ENCODE measurements around the gene PIP5K1B.
"Not testable (repeated sequence)": the region's sequence is repeated elsewhere in the genome, so short reads cannot be mapped to it uniquely, and the experiment has no call there.

PIP5K1B gene

GRCh38 chr9:68964765-68965164 lies 259.7 kb downstream of the PIP5K1B start:
- no peak for DNase-seq

GRCh38 chr9:68966496-68966944 lies 261.5 kb downstream of the PIP5K1B start:
- DNase-seq: no peak

- DNase-seq: no peak
These were observed 262.8 kb downstream of the PIP5K1B start for GRCh38 chr9:68967800-68968199.

- DNase-seq: no peak
These were observed 264.5 kb downstream of the PIP5K1B start for GRCh38 chr9:68969538-68969937.

GRCh38 chr9:68970151-68970550 lies 265.1 kb downstream of the PIP5K1B start:
- no peak for DNase-seq

GRCh38 chr9:68973619-68974018 lies 268.6 kb downstream of the PIP5K1B start:
- DNase-seq: no peak

- no peak for DNase-seq
These were observed 269.4 kb downstream of the PIP5K1B start for GRCh38 chr9:68974431-68974830.

GRCh38 chr9:68974901-68975300 lies 269.9 kb downstream of the PIP5K1B start:
- DNase-seq: no peak

GRCh38 chr9:68975365-68976043 lies 270.5 kb downstream of the PIP5K1B start:
- no peak for DNase-seq

GRCh38 chr9:68978066-68978465 lies 273.0 kb downstream of the PIP5K1B start:
- no peak for DNase-seq

GRCh38 chr9:68978501-68978900 lies 273.5 kb downstream of the PIP5K1B start:
- DNase-seq: no peak

- no peak for DNase-seq
These were observed 274.7 kb downstream of the PIP5K1B start for GRCh38 chr9:68979538-68980314.

GRCh38 chr9:68980341-68980914 lies 275.4 kb downstream of the PIP5K1B start:
- DNase-seq: no peak

- peak; percentile 38 for DNase-seq
These were observed 276.7 kb downstream of the PIP5K1B start for GRCh38 chr9:68981789-68982188.

GRCh38 chr9:68983008-68983411 lies 278.0 kb downstream of the PIP5K1B start:
- no peak for DNase-seq

- no peak for DNase-seq
These were observed 278.7 kb downstream of the PIP5K1B start for GRCh38 chr9:68983522-68984424.

- DNase-seq: not testable (repeated sequence)
These were observed 281.9 kb downstream of the PIP5K1B start for GRCh38 chr9:68986949-68987348.

GRCh38 chr9:68991457-68991856 lies 286.4 kb downstream of the PIP5K1B start:
- DNase-seq: no peak

- no peak for DNase-seq
These were observed 290.7 kb downstream of the PIP5K1B start for GRCh38 chr9:68995776-68996175.

- no peak for DNase-seq
These were observed 291.4 kb downstream of the PIP5K1B start for GRCh38 chr9:68996462-68996861.

- no peak for DNase-seq
These were observed 292.6 kb downstream of the PIP5K1B start for GRCh38 chr9:68997666-68998065.

- no peak for DNase-seq
These were observed 293.3 kb downstream of the PIP5K1B start for GRCh38 chr9:68998385-68998784.

- no peak for DNase-seq
These were observed 293.8 kb downstream of the PIP5K1B start for GRCh38 chr9:68998812-68999211.

Measured in right hindlimb (tissue), 1 donor.